GM19239 (cell line): ENCODE data around the gene PGAM2.
"Not testable (repeated sequence)": the region's sequence is repeated elsewhere in the genome, so short reads cannot be mapped to it uniquely, and the experiment has no call there.

Experiments
- DNase-seq: peaks from one replicate; pipeline ENCODE4 v3.0.0; 2011; ENCODE audit warnings: low spot score; ENCODE audit not compliant: insufficient read length
- FAIRE-seq: peaks from 2 replicates; lab custom pipeline; 2011; peaks lifted over from hg19 to GRCh38; lab: Jason Lieb, UNC

PGAM2 gene

DNA sequence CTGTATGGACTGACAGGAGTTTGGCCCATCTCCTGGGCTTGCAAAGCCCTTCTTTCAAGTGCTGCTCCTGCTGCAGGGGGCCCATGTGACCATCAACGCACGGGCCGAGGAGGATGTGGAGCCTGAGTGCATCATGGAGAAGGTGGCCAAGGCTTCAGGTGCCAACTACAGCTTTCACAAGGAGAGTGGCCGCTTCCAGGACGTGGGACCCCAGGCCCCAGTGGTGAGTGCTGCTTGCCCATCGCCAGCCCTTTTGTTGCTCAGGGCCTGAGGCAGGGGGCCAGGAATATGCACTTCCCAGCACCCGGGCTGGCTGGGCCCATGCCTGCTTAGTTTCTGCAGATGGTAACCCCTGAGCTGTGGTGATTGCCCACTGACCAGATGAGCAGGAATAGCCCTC lies 8.7 kb downstream of the PGAM2 start:
- FAIRE-seq (no peak), DNase-seq (no peak)

DNA sequence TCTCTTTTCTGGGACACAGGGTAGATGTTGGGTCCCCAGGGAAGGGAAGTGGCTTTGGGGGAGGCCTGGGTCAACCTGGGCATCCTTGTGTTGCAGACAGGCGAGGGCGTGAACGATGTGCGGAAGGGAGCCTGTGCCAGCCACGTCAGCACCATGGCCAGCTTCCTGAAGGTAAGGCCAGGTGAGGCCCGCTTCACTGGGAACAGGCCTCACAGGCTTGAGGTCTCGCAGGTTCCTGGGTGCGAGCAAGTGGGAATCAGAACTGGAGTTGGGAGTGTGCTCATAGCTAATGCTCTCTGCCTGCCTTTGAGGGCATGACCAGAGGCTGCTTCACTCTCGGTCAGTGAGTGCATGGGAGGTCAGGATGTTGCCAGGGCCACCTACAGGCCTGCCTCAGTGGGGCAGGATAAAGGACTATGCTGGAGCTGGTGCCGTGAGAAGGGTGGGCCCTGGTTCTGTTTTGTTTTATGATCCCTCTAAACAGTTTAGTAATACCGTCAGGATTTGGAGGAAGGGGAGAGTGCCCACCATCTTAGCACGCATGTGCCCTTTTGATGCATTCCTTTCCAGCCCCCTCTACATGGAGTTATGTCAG lies 12.5 kb downstream of the PGAM2 start:
- FAIRE-seq (no peak), DNase-seq (no peak)

DNA sequence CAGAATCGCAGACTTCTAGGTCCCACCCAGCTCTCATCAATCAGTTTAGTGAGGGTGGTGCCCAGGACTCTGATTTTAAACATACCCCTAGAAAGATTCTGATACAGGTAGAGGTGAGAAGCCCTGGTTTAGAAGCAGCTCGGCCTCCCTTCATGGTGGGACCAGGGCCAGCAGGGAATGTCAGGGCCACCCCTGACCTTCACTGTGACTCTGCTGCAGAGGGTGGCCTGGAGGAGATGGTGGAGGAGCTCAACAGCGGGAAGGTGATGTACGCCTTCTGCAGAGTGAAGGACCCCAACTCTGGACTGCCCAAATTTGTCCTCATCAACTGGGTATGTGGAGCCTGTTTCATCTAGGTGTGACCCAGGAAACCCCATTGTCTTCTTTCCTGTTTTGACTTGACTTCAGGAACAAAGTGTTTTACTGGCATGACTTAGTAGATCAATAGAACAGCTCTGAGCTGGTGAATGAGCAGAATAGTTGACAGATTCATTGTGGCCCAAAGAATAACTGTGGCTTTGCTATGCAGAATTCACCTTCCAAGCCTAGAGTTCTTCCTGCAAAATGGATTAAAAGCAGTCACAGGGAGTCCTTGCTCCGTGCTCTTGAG lies 13.7 kb downstream of the PGAM2 start:
- DNase-seq = no peak
- no peak for FAIRE-seq

DNA sequence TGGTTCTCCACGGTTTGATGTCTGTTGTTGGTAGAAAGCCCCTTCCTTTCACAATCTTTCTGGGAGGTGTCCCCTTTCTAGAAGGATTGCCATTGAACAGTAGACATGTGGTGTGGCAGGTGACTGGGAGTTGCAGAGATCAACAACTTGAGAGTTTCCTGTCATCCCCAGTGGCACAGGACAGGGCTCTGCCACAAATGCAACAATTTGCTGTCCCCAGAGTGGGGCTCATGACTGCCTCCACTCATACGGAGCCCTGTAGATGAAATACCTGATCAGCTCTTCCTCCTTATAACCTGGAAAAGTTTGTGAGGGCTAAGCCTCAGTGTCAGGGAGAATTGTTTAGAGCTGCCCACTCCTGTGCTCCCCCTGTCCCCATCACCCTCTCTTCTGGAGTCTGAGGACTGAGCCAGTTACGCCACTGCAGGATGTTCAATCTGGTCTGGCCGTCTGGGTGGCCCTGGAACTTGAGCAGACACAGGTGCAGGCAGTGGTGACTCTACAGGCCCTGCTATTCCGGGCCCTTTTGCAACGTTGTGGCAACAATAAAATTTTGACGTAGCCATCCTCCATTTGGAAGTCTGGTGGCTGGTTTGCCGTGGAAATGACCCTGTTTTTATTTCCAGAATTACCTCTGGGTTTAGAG lies 14.3 kb downstream of the PGAM2 start:
- DNase-seq (no peak), FAIRE-seq (no peak)

DNA sequence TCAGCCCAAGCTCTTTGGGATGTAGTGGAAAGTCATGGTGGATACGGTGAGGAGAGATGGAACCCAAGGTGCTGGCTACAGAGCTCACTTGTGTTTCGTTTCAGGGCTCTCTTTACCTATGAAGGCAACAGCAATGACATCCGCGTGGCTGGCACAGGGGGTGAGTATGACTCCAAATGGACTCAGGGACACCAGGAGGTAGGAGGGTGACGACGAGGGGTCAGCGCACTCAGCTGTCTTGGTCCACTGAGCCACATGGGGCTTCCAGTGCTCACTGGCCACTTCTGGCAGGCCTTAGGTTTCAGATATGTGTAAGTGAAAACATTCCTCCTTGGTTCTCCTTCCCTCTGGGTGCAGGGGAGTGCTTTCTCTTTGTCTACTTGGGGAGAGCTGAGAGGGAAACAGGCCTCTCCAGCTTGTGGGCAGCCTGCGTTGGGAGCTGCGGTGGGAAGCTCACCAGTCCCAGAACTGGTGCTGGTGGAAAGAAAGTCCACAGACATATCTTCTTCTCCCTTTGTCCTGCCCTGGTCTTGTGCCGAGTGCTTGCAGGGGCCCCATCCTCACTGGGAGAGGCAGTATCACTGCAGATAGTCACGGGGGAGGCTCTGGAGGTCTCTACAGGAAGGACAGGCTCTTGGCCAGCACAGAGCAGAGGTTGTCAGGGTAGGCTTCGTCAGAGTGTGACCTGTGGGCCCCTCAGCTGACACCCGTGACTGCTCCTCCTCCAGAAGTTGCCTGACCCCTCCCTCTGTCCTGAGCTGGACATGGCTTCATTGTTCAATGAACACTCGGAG lies 15.0 kb downstream of the PGAM2 start:
- no peak for DNase-seq
- no peak for FAIRE-seq

DNA sequence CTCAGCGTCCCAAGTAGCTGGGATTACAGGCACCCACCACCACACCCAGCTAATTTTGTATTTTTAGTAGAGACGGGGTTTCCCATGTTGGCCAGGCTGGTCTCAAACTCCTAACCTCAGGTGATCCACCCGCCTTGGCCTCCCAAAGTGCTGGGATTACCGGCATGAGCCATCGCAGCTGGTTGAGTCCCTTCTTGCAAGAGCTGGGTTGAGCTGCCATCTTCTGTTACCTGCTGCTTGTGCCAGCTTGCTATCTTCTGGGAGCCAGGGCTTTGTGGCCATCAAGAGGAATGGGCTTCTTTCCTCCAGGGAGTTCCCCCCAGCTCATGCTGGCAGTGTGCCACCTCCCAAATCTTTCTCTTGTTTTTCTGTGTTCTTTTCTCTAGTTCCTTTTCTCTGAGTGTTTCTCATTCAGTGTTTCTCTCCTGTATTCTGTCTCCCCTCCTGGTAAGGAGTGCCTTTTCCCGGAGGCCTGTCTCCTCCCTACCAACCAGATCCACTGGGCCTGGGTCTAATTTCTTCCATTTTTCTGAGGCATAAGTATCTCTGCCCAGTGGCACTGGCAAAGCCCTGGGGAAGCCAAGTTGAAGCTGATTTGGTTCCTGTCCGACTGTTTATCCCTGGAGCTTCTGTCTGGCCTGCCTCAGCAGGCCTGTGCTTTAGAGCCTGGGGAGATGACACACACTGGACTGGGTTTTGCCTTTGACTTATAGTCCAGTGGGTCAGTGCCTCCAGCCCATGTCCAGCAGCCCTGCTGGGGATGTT lies 17.2 kb downstream of the PGAM2 start:
- DNase-seq (no peak), FAIRE-seq (no peak)

DNA sequence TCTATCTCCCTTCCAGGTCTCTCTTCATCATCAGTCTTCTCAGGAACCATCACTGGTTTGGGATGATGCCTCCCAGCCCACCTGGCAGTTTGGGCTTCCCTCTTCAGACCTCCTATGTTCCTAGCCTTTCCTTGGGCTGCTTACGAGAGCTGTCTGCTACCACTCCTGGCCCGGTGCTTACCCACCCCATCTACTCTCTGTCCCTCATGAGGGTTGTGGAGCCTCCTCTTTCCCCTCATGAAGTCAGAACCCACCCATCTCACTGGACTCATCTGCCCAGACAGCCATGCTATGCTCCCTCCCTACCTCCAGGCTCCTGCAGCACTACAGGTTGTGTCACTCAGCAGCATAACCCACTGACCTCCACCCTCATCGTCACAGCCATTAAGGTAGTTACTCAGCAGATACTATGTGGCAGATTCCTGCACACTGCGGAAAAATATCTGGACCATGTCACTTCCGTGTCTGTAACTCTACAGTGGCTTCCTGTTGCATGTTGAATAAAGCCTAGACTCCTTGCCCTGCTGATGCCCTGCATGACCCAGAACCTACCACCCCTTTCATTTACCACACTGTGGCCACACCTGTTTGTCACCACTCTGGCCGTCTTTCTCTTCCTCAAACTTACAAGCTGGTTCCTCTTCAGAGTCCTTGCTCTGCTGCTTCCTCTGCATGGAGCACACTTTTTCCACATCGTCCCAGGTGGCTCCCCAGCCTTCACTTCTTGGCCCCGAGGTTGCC lies 18.9 kb downstream of the PGAM2 start:
- DNase-seq = no peak
- FAIRE-seq = peak; percentile 89

DNA sequence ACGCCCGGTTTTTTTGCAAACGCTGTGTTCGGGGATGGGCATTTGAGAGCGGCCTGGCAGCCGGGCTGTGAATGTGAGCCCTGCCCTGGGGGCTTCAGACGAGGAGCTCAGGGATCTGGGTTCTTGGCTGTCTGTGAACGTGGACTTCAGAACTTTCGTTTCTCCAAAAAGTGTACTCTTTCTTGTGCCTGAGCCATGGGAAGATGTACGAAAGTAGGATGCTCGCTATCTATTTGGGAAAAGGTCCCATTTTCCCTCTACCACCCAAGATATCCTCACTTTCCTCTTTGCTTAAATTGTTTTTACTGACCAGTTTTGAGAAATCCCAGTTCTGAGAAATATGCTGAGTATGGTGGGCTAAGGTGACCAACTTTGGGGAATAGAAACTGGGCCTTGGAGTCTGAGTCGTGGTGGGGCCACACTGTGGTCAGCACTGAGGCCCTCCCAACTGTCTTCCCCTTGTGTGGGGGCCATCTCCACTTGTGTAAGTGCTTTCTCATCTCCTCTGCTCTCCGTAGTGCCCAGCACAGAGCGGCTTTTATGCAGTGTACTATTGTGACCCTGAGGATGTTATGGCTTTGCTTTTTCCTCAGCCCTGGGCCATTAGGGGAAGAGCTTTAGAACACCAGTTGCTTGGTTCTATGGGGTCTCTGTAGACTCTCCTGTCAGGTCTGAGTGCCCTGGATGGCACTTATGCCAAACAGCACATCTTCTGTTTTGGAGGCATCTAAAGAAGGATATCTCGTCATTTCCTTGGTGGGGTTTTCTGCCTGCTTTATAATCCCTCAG lies 19.9 kb downstream of the PGAM2 start:
- DNase-seq = no peak
- FAIRE-seq = no peak

DNA sequence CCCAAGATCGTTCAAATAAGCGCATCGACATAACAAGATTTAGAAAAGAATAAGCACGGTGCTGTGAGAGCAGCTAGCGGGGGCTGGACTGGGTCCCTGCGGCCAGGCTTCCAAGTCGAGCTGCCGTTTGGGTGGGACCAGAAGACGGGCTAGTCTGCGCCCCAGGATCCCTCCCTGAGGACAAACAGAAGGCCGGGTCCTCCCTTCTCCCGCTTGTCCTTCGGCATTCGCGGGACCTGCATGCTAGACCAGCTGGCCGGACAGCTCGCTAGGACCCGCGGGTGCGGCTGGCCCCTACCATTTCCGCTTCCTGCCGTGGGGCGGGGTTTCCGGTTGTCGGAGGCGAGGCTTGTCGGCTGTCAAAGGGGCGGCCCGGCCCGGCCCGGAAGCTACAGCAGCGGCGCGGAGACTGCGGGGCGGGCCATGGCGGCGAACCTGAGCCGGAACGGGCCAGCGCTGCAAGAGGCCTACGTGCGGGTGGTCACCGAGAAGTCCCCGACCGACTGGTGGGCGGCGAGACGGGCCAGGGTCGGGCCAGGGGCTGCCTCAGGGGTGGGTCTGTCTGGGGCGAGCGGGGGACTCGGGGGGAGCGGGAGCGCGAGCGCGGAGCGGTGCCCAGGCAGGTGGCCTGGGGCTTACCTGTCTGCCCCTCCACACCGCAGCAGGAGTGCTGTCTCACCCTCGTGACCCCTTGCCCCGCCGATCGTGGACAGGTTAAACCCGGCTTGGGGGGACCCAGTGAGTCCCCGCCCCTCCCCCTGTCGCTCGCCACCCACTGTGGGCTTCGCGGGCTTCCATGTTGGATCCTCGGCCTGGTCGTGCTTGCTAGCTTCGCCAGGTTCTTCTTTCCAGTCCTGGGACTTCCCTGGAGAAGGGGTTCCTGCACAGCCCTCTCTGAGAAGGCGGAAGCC lies 20.8 kb downstream of the PGAM2 start, which contains the start of gene DBNL:
Gene DBNL, plus strand, starts transcription at position 388 of the 911 bp plus-strand sequence. Its CDS starts 36 bp downstream, at position 424.
- FAIRE-seq (peak; percentile 21), DNase-seq (peak; percentile 74)

DNA sequence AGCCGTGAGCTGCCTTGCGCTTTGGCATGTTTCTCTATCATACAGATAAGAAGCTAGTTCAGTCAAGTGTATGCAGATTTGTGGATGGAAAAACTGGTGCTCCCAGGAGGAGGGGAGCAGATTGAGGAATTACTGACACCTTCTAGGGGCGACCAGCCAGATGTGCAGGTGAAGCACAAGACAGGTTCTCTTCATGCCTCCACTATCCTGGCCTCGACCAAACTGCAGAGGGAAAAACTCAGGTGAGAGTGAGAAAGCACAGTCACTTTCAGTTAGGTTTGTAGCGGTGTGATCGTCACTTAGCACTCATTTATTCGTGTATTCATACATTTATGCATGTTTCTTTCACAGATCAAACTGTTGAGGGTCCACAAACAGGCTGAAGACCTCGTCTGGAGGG lies 21.5 kb downstream of the PGAM2 start:
- no peak for DNase-seq

DNA sequence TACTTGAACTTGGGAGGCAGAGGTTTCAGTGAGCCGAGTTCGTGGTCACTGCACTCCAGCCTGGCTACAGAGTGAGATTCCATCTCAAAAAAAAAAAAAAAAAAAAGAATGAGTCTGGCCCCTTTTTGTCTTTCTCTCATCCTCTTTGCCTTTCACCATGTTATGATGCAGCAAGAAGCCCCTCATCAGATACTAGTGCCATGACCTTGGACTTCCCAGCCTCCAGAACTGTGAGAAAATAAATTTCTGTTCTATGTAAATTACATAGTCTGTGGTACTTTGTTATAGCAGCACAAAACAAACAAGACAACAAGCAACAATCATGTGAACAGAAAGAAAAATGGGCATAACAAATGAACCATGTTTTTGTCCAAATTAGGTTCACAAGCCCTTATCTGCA lies 23.1 kb downstream of the PGAM2 start:
- DNase-seq = no peak
- FAIRE-seq = no peak

More for the DNA sequence above, 21.5 kb downstream of the PGAM2 start:
- FAIRE-seq = no peak

DNA sequence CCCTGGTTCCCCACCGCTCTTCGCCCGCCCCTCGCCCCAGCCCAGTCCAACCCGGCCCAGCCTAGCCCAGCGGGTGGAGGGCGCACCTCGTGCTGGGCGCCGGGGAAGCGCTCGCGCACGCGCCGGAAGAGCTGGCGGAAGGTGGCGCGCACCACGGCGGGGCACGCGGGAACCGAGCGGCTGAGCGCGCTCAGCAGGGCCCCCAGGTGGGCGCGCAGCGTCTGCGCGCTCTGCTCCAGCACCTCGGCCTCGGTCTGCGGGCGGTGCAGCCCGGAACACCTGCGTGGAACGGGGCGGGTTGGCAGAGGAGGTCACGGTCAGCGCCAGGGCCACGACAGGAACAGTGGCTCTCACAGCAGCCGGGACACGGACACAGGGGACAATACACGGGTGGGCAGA lies 24.9 kb downstream of the PGAM2 start:
- not testable (repeated sequence) for DNase-seq, FAIRE-seq

DNA sequence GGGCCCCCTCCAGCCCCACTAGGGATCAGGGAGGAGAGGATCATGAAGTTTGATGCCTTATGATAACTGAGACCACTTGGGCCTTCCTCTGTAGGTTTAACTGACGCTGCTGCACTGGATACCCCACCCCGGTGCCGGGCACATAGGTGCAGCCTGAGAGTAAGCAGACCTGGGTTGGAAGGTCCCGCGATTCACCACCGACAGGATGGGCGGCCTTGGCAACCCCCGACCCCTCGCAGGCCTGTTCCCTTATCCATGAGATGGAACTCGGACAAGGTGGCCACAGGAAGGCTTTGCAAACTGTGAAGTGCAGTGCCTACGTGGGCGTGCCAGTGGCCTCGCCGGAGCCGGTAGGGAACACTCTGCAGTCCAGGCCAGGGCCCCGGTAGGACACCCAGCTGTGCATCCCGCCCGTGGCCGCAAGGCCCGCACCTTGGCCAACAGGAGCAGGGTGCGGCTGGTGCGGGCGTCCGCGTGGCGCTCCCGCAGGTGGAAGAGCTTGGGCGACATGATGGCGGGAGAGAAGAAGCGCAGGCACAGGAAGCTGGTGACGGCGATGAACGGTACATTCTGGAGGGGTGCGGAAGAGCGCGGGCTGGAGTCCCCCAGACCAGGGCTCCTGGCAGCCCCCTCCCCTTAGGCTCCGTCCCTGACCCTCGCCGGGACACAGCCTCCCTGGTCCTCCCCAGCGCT lies 25.4 kb downstream of the PGAM2 start:
- DNase-seq, FAIRE-seq: not testable (repeated sequence)

DNA sequence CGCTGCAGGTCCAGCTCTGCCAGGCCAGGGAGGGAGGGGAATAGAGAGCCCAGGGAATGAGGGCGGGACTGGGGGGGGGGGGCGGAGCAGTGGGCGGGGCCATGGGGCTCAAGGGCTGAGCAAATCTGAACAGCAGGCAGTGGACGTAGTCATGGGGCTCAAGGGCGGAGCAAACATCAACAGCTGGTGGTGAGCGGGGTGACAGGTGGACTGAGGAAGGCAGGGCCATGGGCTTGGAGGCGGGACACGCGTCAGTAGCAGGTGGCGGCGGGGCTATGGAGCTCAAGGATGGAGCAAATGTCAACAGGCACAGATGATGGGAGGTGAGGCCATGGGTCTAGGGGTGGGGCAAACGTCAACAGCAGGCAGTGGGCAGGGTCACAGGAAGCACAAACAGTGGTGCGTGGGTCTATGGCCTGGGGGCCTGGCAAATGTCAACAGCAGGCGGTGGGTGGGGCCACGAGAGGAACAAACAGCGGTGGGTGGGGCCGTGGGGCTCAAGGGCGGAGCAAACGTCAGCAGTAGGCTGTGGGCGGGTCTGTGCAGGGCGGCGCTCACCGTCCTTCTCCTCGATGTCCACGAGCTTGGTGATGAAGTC lies 26.3 kb downstream of the PGAM2 start:
- FAIRE-seq, DNase-seq: not testable (repeated sequence)

DNA sequence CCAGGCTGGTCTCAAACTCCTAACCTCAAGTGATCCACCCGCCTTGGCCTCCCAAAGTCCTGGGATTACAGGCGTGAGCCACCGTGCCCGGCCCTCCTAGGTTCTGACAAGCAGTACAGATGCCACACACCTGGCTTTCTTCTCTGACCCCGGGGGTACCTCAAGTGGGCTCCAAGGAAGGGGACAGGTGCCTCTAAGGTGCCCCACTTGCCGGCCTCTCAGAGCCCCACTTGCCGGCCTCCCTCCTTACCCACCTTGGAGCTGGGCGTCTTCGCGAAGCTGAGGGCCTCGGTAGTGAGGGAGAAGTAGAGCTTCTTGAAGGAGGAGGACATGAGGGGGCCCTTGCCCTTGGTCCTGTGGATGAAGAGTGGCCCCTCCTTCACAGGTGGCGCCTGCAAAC lies 26.8 kb downstream of the PGAM2 start:
- FAIRE-seq, DNase-seq: not testable (repeated sequence)

DNA sequence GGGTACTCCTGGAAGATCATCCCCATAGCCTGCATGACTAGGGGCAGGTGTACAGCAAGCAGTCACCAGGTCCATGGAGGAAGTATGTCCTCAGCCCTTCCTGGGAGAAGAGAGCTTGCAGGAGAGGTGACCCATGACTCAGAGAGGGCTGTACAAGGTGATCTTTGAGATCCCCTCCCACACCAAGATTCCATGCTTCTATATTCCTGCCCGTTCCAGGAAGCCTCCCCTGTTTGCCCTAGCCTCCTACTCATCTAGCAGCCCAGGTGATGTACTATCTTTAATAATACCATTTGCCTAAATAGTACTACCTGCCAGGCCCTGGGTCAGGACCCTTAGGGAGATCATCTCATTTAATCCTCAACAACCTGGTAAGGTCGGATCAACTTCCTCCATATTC lies 27.4 kb downstream of the PGAM2 start:
- DNase-seq, FAIRE-seq: not testable (repeated sequence)

DNA sequence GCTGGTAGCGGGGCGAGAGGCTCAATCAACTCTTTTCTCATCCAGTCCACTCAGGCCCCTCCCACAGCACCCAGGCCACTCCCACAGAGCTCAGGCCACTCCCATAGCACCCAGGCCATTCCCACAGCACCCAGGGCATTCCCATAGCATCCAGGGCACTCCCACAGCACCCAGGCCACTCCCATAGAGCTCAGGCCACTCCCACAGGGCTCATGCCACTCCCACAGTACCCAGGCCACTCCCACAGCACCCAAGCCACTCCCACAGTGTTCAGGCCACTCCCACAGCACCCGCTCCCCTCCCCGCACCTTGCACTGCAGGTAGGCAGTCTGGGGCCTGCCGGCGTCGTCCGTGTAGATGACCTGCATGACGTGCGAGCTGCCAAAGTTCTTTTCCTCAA lies 29.0 kb downstream of the PGAM2 start:
- not testable (repeated sequence) for FAIRE-seq, DNase-seq
